Urothelium cell line (cell line): ENCODE measurements around the gene KRT83.
"Not testable (repeated sequence)": the region's sequence is repeated elsewhere in the genome, so short reads cannot be mapped to it uniquely, and the experiment has no call there.

Source experiments
- DNase-seq: peaks from one replicate; pipeline ENCODE4 v3.0.0; 2011; ENCODE audit warnings: low spot score, mixed read lengths
- FAIRE-seq: peaks from 2 replicates; lab custom pipeline; 2011; peaks lifted over from hg19 to GRCh38; lab: Jason Lieb, UNC

The KRT83 gene

GRCh38 chr12:52334185-52334584 is 13.0 kb upstream of the KRT83 start:
- no peak for DNase-seq
- FAIRE-seq: no peak

GRCh38 chr12:52333321-52333720 is 12.1 kb upstream of the KRT83 start:
- FAIRE-seq (no peak), DNase-seq (no peak)

- no peak for FAIRE-seq
These were observed 11.2 kb upstream of the KRT83 start for GRCh38 chr12:52332381-52332780.

GRCh38 chr12:52331833-52332232 is 10.6 kb upstream of the KRT83 start:
- FAIRE-seq: no peak

More at GRCh38 chr12:52332381-52332780, 11.2 kb upstream of the KRT83 start:
- no peak for DNase-seq

GRCh38 chr12:52331039-52331438 is 9.8 kb upstream of the KRT83 start:
- DNase-seq (no peak), FAIRE-seq (no peak)

More at GRCh38 chr12:52331833-52332232, 10.6 kb upstream of the KRT83 start:
- no peak for DNase-seq

- no peak for DNase-seq
- no peak for FAIRE-seq
These were observed 6.8 kb upstream of the KRT83 start for GRCh38 chr12:52327830-52328500.

- FAIRE-seq: no peak
- peak; percentile 98 for DNase-seq
These were observed 6.0 kb upstream of the KRT83 start for GRCh38 chr12:52327052-52327829.

- DNase-seq (no peak), FAIRE-seq (no peak)
These were observed 2.9 kb upstream of the KRT83 start for GRCh38 chr12:52324153-52324444.

- DNase-seq (no peak), FAIRE-seq (no peak)
These were observed 2.4 kb upstream of the KRT83 start for GRCh38 chr12:52323416-52324152.

GRCh38 chr12:52323001-52323400 is 1.8 kb upstream of the KRT83 start:
- no peak for DNase-seq
- FAIRE-seq: no peak

- DNase-seq: no peak
- FAIRE-seq: no peak
These were observed 871 bp upstream of the KRT83 start for GRCh38 chr12:52322069-52322468.

GRCh38 chr12:52321418-52321817 is 220 bp upstream of the KRT83 start:
- FAIRE-seq (no peak), DNase-seq (no peak)

GRCh38 chr12:52319097-52319496 is 2.1 kb downstream of the KRT83 start:
- FAIRE-seq: no peak
- no peak for DNase-seq

- DNase-seq (no peak), FAIRE-seq (no peak)
These were observed 2.8 kb downstream of the KRT83 start for GRCh38 chr12:52318241-52318990.

GRCh38 chr12:52317468-52318052 is 3.6 kb downstream of the KRT83 start:
- FAIRE-seq: no peak
- DNase-seq: no peak

GRCh38 chr12:52316701-52317100 is 4.5 kb downstream of the KRT83 start:
- DNase-seq: no peak
- FAIRE-seq: no peak

GRCh38 chr12:52316290-52316689 is 4.9 kb downstream of the KRT83 start:
- DNase-seq (no peak), FAIRE-seq (no peak)

GRCh38 chr12:52315721-52316120 is 5.5 kb downstream of the KRT83 start:
- DNase-seq, FAIRE-seq: not testable (repeated sequence)

GRCh38 chr12:52314511-52314910 is 6.7 kb downstream of the KRT83 start:
- FAIRE-seq (no peak), DNase-seq (no peak)

- DNase-seq: no peak
- FAIRE-seq: no peak
These were observed 7.3 kb downstream of the KRT83 start for GRCh38 chr12:52313926-52314325.

- FAIRE-seq: no peak
- no peak for DNase-seq
These were observed 7.7 kb downstream of the KRT83 start for GRCh38 chr12:52313461-52313860.
